GM18909 (cell line): ENCODE measurements around the gene EMX1.
A peak's percentile ranks its signal among the peaks of the same experiment; 100 is the strongest.
"Not testable (repeated sequence)": the region's sequence is repeated elsewhere in the genome, so short reads cannot be mapped to it uniquely, and the experiment has no call there.

ENCODE experiments used
- ATAC-seq: cut with Tn5 transposase; IDR thresholded peaks from one replicate; pipeline ENCODE4 v1.9.1; 2021; ENCODE audit warnings: mild to moderate bottlenecking; ENCODE audit not compliant: unreplicated experiment, poor library complexity

Gene EMX1

DNA sequence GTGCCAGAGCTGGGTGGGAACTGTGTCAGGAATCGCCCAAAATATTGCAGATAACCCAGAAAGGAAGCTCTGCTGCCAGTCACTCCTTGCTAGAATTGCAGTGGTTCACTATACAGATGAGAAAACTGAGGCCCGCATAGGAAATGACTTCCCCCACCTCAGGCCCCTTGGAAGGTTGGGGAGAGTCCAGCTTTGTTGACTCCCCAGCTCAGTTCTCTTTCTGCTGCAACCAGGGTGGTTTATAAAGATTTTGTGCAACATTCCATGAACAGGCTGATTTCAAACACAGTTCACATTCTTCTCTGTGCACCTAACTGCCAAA lies 18.8 kb upstream of the EMX1 start:
- no peak for ATAC-seq

DNA sequence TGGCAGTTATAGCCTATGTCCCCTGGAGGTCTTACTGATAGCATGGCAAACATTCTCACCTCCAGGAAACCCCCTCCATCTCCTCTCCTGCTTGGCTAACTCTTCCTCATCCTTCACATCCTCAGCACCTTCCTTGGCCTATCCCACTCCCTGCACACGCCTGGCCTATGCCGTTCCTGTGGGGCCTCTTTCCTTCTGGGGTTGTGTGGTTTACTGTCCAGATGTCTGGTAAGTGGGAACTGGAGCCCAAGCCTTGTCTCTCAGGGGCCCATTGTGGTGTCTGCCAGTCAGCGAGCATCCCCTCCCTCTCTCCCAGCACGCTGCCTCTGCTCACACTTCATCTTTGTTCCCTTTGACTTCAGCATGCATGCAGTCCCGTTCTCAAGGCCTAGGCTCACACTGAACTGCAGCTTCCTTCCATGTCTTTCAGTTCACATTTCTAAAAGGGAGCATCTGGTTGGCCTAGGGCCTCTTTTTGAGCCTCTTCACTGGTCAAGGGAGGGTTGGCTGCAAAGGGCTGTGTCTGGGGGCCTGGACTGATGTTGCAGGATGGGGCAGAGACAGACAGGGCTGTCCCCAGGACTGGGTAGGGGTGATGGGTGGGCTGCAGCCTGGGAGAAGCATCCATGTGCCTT lies 17.0 kb upstream of the EMX1 start:
- ATAC-seq: no peak

DNA sequence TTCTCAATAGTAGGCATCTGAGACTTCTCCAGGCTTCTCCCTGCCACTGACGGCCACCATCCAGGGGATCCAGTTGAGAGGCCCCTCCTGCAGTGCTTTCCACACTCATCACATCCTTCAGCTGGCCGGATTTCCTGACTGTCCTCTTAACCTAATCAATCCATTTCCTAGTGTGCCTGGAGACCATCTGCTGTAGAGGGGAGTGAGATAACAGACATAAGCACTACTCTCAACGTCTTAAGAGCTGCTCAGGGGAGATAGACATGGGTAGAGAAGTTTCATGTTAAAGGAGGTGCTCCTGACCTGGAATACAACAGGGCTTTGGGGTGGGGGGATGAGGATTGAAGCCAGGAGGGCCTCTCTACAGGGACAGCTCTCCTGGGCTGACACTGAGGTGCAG lies 15.9 kb upstream of the EMX1 start:
- no peak for ATAC-seq

DNA sequence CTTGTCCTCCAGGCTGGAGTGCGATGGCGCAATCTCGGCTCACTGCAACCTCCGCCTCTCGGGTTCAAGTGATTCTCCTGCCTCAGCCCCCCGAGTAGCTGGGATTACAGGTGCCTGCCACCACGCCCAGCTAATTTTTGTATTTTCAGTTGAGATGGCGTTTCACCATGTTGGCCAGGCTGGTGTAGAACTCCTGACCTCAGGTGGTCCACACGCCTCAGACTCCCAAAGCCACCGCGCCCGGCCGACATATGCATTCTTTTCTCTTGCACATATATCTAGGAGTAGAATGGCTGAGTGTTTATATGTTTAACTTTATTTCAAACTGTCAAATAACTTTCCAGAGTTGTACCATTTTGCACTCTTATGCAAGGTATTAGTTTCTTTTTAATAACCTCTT lies 9.9 kb upstream of the EMX1 start:
- ATAC-seq: not testable (repeated sequence)

DNA sequence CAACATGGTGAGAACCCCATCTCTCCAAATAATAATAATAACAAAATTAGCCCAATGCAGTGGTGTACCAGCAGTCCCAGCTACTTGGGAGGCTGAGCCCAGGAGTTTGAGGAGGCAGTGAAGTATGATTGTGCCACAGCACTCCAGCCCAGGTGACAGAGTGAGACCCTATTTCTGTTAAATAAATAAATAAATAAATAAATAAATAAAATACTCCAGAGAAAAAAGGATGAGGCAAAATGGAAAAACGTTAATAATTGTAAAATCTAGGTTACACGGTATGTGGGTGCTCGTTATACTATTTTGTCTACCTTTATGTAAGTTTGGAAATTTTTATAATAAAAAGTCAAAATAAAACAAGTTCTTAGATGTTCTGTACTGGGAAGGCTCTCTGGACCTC lies 8.6 kb upstream of the EMX1 start:
- ATAC-seq: no peak

DNA sequence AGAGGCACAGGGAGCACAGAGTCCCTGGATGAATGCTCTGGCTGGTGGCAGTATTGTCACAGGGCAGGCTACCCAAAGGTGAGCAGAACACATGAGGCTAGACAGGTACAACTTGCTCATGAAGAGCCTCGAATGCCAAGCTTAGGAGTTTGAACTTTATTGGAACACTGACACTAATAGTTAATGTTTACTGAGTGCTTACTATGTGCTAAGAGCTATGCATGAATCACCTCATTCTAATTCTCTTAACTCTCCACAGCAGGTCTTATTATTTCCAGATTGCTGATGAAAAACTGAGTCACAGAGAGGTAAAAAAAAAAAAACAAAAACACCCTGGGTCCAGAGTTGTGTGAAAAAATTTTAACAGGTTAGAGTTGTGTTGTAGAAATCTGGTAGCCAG lies 6.1 kb upstream of the EMX1 start:
- no peak for ATAC-seq

DNA sequence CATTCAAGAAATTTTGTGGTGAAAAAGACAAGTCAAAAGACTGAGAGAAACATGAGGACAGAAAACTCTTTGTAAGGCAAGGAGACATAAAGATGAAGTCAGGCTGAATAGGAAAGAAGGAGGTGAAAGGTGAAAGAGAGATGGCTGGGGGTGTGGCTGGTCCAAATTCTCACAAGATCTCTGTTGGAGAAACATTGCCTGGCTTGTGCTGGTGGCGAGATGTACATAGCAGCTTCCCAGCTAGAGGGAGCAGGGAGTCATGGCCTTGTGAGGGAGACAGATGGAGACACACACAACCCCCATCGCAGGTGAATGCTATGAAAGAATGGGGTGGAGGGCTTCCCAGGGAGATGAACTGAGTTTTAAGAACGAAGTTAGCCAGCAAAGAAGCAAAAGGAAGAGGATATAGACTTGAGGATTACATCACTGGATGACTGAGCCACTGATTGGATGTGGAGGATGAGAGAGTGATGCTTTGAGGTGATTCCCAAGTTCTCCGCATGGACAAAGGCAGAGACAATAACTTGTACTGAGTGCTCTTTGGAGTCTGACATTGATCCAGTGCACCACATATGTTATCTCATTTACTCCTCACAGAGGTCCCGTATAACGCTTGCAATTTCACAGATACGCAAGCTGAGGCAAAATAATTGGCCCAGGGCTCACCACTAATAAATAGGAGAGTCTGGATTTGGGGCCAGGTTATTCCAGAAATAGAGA lies 3.7 kb upstream of the EMX1 start:
- no peak for ATAC-seq

DNA sequence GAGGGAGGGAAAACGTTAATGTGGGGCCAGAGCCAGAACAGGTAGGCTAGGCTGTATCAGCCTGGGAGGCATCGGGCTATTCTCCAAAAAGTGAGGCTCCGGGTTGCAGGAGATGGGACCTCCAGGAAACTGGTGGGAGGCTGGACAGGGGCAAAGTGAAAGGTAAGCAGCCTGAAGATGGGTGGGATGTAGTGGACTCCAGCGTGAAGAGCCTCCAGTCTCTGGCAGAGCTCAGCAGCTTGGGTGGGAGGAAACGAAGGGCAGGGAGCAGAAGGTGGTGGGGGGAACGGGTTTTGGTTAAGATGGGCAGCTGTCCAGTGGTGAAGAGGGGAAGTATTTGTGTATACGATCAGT lies 3.1 kb upstream of the EMX1 start:
- no peak for ATAC-seq

DNA sequence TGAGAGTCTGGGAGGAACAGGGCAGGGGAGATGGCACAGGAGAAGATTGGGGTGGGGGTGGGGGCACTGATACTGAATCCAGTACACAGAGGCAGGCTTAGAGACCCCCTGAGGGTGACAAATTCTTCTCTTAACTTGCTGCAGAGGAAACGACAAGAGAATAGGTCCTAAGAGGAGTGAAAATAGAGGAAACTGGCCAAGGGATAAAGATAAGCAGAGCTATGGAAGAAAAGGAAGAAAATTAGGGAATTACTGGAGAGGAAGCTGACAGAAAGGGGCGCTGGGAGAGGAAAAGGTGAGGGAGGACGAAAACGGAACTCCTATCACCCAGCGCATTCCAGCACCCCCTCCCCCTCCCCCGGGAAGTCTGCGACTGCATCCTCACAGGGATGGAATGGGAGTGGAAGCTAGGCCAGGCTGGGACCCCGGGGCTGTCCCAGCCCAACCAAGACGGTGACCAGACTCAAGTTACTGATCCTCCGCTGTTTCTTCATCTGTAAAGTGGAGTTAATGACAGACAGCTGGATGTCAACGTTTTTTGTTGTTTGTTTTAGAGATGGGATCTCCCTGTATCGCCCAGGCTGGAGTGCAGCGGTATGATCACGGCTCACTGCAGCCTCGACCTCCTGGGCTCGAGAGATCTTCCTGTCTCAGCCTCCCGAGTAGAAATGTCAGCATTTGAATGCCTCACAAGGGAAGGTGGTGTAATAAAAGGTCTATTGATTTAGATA lies 2.6 kb upstream of the EMX1 start:
- ATAC-seq: no peak

DNA sequence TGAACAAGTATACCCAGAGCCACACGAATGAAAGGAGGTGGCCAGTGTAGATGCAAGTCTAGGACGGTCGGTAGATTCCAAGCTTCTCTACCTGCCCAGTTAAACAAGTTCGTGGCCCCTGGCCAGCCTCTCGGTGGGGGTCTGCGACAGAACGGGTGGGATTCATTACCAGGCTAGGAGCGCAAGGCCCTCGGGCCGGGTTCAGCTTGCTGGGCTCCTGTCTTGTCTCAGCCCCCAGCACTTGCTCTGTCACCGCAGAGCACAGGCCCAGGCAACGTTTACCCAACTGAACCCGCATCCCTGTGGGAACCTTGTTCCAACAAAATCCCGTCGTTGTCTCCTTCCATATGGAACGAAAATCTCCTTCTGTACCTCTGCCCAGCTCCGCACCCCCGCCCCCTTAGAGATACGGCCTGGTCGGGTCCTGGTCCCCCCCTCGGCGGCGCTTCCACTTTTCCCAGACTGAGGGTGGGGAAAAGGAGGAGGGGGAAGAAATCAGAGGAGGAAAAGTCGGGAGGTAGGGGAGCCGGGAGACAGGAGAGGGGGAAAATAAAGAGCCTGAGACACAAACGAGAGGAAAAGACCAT lies 1.9 kb upstream of the EMX1 start:
- ATAC-seq: no peak

DNA sequence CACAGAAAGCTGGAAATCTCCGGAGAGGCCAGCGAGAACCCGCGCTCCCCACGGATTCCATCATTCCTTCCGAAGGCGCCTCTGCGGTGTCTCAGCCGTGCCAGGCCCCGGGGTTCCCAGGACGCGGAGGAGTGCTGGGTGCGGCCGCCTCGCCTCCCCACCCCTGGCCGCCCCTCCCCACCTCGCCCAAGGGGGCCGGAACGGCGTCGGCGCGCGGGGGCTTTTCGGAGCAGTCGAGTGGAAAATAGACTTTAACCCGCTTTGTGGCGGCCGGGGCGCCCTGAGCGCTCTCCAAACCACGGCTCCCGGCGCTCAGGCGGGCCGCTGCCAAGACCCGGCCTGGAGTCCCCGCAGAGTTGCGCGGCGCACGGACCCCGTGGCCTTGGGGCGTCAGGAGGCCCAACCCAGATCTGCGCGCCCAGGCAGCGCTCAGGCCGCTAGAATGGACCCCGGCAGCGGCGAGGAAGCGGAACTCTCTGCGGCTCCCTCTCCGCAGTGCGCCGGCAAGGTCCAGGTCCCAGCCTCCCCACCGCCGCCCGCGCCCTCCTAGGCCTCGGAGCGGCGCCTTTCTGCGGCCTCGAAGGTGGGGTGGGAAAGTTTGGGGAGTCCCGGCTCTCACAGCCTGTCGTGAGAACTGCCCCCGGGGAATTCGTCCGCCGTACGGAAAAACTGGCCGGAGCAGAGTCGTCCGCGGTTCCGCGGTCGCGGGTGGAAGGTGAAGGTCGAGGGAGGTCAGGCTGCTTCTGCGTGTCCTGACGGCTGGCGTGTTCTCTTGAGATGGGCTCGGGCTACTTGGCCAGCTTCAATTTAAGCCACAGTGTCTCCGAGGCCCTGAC lies 1.2 kb upstream of the EMX1 start:
- peak; percentile 70 for ATAC-seq

DNA sequence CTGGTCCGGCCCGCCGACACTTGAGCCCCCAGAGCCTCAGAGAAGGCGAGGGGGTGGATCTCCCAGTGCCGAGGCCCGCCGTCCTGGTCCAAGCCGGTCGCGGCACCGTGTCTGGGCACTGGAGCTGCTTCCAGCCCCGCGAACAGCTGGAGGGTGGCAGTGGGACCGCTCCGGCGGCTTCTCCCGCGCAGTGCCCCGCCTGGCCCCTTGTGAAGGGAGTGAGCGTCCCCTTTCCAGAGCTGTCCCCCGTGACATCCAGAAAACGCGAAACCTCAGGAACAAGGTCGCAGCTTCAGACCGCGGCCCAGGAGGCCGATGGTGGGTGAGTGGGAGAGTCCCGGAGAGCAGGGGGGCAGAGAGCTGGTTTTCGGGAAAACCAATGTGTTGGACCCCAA lies 579 bp upstream of the EMX1 start:
- ATAC-seq: peak; percentile 3

DNA sequence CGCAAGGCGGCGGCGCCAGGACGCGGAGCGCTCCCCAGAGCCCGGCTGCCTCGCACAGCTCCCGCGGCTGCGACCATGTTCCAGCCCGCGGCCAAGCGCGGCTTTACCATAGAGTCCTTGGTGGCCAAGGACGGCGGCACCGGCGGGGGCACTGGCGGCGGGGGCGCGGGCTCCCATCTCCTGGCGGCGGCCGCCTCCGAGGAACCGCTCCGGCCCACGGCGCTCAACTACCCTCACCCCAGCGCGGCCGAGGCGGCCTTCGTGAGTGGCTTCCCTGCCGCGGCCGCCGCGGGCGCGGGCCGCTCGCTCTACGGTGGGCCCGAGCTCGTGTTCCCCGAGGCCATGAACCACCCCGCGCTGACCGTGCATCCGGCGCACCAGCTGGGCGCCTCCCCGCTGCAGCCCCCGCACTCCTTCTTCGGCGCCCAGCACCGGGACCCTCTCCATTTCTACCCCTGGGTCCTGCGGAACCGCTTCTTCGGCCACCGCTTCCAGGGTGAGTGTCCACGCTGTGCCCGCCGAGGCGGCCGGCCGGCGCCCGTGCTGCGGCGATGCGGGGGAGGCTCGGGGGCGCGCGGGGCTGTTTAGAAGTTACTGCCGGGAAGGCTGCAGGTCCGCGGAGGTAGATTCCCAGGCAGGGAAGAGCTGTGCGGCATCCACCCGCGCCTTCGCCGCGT lies 696 bp downstream of the EMX1 start:
- ATAC-seq: peak; percentile 1

DNA sequence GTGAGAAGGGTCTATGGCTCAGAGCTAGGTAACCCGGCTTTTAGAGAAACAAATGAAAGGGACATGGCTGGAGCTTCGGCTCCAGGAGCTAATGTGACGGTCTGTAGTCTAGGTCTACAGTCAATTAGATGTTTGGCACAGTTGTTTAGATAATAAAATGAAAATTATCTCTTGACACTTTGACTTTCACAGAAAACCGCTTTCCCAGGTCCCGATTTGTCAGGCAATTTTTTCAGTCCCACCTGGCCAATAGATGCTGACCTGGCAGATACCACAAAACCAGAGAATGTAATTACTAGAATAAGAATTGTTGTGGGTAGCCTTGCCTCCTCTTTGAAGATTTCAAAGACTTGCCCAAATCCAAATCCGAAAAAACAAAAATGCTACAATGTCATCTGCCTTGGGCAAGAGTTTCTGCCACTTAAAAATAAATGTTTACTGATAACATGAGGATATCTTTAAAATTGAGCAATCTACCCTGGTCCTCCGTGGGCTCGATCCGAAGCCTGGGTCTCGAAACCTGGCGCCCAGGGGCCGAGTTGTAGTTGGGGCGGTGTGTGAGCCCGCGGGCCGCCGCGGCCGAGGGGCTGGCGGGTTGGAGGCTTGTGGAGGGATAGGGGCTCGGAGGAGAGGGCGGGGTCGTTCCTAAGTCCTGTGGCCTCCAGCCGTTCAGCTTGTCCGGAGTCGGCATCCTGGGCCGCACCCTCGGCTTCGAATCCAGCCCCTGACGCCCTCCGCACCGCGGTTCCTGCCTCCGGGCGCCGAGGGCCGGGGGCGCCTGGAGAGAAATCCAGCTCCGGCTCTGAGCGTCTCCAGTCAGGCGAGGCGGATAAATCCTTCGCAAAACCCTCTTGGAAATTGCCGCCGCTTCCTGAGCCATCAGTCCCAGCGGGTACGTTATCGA lies 2.3 kb downstream of the EMX1 start:
- ATAC-seq: no peak

DNA sequence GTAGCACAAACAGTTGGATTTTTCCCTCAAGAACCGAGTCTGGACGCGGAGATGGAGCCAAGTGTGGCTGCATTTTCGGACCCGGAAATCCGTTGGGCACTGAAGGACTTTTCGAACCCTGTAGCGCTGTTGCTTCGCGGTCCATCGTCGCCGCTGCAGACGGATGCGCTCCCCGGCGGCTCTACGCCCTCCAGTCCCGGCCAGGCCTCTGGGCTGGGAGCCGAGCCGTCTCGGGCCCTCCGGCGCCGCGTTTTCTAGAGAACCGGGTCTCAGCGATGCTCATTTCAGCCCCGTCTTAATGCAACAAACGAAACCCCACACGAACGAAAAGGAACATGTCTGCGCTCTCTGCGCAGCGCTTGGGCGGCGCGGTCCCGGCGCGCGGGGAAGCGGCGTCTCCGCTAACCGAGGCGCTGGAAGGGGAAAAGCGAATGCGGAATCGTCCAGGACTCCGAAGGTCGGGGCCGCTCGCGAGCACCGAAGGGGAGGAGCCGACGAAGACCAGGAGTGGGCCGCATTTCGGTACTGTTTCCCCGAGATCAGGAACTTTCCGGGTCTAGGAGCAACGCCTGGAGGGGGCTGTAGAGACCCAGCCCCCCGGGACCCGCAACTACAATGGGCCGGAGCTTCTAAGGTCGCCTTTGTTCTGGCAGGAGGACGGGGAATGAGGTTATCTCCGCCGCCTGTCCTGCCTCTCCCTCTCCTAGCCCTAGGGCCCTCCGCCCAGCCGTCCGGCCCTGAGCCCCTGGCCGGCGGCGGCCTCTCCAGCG lies 3.2 kb downstream of the EMX1 start:
- ATAC-seq: no peak

DNA sequence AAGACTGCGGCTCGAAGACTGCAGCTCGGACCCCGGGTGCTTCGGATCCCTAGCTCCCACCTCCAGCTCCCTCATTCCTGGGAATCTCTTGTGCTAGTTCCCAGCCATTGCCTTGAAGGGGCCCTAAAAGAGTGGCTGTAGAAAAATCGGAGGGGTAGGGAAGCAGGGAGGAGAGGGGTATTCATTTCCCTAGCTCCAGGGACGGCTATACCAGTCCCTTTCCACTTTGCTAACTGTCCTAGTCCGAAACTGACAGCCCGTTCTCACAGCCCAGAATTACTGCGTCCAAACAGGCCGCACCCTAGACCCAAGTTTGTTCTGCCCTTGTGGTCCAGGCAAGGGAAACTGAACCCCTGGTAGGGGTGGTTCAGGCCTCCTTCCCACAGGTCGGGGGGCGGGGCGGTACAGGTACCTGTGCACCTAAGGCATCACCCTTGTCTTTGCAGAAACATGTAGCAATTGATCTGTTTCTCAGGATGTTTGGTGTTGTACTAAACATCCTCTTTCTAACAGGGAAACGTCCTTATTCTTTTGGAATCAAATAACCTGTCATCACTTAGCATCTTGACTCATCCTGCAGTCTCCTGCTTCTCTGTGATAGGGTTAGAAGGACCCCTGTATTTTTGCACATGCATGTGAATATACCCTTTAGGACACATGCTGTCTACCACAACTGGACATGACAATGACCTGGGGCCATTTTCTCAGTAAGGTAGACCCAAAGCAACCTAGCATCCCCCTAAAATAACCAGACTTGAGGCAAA lies 4.0 kb downstream of the EMX1 start:
- no peak for ATAC-seq

DNA sequence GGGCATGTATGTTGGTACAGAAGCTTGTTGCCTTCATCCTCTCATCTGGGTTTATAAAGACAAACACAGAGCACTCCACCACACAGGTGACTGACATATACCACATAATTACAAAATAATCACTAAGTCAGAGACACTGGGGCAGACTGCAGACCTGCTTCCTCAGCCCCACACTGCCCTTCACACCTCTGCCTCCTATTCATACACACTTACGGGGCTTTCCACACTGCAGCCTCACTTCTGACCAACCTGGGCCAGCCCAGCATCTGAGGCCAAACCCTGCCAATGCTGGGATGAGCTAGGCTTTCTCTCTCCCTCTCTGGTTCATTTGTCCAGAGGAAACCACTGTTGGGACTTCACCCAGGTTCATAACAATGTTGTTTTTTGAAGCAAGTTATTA lies 4.5 kb downstream of the EMX1 start:
- no peak for ATAC-seq
